Fibroblast of skin of left biceps (primary cell): Measurements from ENCODE around the gene IGFLR1.
"Not testable (repeated sequence)": the region's sequence is repeated elsewhere in the genome, so short reads cannot be mapped to it uniquely, and the experiment has no call there.

ENCODE experiments used
- DNase-seq, 2 experiments: peaks; one replicate each; pipeline ENCODE4 v3.0.0-alpha.2; 2013; ENCODE audit warnings: low read depth in 2 of 2

IGFLR1 gene

DNA sequence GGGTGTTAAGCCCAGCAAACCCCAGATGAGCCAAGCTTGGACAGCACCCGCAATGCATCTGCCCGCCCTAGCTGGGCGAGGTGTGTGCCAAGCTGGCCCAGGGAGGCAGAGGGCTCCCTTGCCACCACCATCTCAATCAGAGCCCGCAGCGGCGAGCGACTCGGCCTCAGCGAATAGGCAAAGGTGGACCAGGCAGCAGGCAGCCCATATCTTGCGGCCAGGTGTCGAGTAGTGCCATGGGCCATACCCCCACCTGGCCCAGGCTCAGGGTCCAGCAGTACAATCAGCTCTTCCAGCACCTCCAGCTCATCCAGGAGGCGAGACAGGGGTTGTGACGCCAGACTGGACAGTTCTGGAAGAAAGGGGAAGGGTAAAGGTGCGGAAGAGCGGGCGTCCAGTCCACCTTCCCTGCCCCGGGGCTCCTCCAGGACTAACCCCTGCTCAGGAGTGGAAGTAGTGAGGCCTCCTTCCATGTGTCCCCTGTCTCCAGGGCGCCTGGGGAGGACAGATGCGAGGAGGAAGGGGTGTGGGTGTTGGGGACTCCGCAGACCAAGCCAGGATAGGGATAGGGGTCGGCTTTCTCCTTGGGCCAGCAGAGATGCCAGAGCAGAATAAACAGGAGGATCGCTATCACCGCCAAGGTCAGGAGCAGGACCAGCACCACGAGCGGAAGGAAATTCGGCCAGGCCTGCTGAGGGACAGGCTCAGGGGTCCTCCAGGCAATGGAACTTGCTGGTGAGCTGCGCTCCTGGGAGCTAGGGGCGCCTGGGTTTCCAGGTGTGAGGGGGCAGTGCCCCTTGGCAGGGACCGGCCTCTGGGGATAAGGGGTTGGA is 2.8 kb downstream of the IGFLR1 start:
- no peak for DNase-seq

DNA sequence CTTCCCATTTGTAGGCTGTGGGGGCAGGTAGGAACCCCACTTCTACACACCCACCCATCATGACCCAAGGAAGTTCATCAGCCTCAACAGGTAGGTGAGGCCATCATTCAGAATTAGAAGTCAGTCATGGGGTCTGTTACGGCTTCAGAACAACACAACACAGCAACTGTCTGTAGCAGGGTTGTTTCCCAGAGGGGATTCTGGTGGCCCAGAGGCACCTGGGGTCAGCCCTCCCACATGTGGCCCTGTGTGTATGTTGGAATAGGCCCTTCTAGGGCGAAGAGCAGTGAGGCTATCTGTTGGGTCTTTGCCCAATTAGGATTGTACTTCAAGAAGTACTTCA is 3.4 kb downstream of the IGFLR1 start:
- no peak for DNase-seq

DNA sequence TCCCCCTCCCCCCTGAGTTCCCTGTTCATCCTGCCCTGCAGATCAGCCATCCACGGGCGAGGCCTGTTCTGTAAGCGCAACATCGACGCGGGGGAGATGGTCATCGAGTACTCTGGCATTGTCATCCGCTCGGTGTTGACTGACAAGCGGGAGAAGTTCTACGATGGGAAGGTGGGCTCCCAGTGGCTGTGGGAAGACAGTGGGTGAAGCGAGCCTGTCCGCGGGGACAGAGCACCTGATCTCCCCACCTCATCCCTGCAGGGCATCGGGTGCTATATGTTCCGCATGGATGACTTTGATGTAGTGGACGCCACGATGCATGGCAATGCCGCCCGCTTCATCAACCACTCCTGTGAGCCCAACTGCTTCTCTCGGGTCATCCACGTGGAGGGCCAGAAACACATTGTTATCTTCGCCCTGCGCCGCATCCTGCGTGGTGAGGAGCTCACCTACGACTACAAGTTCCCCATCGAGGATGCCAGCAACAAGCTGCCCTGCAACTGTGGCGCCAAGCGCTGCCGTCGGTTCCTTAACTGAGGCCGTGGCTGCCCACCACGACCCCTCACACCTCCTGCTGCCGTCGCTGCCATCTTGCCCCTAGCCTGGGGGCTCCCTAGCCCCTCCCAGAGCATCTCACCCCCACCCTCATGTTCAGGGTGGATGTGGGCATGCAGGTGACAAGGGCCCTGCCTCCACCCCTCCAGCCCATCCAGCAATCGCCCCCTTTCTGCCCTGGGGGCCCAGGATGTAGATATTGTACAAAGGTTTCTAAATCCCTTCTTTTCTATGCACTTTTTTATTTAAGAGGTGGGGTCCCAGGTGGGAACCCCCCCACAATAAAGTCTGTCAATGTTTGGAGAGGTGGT is 4.0 kb downstream of the IGFLR1 start:
- DNase-seq, result no peak

DNA sequence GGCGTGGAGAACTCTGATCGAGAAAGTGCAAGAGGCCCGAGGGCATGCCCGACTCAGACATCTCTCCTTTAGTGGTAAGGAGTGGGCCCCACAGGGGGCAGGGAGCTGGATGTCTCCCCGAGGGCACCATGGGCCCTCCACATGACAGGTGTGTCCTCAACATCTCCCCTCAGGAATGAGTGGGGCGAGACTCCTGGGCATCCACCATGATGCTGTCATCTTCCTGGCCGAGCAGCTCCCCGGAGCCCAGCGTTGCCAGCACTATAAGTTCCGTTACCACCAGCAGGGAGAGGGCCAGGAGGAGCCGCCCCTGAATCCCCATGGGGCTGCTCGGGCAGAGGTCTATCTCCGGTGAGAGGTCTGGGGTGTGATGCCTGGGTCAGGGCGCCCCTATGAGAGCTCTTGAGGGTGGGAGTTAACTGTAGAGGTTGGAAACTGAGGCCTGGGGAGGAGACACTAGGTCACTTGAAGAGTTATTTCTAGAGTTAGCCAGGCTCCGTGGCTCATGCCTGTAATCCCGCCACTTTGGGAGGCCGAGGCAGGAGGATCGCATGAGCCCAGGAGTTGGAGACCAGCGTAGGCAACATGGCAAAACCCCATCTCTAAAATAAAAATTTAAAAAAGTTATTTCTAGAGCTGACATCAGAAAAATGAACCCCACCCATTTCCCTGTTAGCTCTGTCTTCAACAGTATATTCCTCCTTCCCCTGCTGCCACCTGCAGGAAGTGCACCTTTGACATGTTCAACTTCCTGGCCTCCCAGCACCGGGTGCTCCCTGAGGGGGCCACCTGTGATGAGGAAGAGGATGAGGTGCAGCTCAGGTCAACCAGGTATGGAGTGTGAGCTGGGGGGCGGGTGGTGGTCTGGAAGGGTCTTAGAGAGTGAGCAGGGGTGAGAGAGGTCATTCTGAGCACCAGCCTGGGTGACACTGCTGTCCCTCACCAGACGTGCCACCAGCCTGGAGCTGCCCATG is 5.1 kb downstream of the IGFLR1 start:
- DNase-seq, result no peak

DNA sequence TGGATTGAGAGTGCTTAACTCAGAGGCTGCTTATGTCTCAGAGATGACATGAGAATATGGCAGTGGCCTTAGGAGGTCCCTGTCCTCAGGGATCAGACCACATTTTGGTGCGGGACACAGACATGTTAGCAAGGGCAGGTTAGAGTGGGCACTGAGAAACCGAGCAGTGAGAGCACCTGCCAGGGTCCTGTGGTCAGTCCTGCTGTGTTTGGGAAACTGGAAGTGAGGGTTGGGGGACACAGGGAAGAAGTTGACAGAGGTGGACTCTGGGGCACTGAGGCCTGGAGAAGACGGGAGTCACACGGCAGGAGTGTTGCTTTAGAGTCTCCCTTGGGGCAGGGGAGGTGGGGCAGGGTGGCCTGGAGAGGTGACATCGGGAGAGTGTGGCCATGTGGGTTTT is 7.4 kb downstream of the IGFLR1 start:
- no peak for DNase-seq

DNA sequence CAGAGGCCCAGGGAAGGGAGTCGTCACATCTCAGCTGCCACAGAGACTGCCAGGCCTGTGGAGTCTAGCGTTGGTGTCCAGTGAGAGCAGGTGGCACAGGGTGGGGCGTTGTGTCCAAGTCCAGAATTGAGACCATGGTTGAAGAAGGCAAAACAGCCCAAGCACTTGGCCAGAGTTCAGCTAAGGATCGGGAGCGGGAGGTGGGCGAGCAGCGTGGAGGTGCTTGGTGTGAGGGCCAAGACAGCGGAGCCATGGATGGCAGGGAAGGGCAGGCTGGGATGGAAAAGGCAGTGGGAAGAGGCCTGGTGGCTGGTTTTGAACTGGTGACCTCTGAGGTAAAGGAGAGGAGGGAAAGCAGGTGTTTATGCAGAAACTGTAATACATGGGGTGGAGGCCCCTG is 8.0 kb downstream of the IGFLR1 start:
- no peak for DNase-seq

DNA sequence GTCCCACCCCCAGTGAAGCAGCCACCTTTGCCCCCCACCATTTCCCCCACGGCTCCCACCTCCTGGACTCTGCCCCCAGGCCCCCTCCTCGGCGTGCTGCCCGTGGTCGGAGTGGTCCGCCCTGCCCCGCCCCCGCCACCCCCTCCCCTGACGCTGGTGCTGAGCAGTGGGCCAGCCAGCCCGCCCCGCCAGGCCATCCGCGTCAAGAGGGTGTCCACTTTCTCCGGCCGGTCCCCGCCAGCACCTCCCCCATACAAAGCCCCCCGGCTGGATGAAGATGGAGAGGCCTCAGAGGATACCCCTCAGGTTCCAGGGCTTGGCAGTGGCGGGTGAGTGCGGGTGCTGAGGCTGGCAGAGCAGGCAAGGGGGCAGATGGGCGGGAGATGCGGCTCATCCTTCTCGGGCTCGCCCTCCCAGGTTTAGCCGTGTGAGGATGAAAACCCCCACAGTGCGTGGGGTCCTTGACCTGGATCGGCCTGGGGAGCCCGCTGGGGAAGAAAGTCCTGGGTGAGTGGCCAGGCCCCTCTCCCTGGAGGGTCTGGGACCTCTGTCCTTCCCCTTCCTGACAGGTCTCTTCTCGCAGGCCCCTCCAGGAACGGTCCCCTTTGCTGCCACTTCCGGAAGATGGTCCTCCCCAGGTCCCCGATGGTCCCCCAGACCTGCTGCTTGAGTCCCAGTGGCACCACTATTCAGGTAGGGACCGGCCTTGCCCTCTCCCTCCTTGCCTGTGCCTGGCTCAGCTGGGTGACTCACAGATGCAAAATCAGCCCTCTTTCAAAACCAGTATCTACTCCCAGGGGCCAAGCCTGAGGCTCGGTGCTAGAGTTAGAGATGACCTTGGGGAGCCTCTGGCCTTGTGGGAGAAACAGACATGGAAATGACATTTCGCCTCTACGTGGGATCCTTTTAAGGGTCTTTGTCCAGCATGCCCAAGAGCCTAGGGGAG is 8.8 kb downstream of the IGFLR1 start:
- DNase-seq, result no peak

DNA sequence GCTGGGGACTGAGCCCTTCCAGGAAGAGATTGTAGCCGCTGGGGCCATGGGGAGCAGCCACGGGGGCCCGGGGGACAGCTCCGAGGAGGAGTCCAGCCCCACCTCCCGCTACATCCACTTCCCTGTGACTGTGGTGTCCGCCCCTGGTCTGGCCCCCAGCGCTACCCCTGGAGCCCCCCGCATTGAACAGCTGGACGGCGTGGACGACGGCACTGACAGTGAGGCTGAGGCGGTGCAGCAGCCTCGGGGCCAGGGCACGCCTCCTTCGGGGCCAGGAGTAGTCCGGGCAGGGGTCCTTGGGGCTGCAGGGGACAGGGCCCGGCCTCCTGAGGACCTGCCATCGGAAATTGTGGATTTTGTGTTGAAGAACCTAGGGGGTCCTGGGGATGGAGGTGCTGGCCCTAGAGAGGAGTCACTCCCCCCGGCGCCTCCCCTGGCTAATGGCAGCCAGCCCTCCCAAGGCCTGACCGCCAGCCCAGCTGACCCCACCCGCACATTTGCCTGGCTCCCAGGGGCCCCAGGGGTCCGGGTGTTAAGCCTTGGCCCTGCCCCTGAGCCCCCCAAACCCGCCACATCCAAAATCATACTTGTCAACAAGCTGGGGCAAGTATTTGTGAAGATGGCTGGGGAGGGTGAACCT is 9.6 kb downstream of the IGFLR1 start:
- DNase-seq, result no peak

DNA sequence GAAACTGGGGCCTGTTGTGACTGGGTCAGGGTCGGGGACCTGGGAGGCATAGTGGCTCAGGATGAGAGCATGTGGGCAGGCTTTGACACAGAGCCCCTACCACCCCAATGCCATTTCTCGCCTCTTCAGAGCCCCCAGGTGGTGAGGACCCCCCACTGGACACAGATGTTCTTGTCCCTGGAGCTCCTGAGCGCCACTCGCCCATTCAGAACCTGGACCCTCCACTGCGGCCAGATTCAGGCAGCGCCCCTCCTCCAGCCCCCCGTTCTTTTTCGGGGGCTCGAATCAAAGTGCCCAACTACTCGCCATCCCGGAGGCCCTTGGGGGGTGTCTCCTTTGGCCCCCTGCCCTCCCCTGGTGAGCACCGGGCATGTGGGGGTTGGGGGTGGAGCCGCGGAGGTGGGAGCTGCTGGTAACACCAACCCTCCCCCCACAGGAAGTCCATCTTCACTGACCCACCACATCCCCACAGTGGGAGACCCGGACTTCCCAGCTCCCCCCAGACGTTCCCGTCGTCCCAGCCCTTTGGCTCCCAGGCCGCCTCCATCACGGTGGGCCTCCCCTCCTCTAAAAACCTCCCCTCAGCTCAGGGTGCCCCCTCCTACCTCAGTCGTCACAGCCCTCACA is 10.4 kb downstream of the IGFLR1 start:
- no peak for DNase-seq

DNA sequence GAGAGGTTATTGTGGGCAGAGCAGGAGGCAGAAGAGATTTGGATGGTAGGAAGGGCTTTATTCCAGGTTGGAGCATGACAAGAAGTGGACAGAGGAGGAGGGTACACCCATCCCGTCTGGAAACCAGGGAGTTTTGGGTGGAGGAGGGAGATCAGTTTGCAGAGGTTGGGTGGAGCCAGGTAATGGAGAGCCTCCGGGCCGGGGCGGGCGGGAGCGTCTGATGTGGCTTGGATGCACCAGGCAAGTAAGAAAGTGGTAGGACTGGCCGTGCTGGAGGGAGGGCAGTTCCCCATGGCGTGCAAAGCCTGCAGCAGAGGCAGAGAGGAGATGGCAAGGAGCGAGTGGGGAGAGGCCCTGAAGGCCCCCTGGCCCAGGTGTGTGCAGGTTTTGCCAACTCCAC is 10.9 kb downstream of the IGFLR1 start:
- no peak for DNase-seq

DNA sequence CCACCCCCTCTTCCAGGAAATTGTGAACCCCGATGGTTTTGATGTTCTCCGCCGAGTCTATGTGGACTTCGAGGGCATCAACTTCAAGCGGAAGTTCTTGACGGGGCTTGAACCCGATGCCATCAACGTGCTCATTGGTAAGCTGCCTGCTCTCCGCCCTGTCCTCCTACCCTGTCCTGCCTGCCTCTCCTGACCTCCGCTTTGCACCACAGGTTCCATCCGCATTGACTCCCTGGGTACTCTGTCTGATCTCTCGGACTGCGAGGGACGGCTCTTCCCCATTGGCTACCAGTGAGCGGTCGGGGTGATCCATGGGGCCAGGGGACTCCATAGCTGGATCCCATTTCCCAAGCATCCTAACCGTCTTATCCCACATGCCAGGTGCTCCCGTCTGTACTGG is 11.9 kb downstream of the IGFLR1 start:
- no peak for DNase-seq

DNA sequence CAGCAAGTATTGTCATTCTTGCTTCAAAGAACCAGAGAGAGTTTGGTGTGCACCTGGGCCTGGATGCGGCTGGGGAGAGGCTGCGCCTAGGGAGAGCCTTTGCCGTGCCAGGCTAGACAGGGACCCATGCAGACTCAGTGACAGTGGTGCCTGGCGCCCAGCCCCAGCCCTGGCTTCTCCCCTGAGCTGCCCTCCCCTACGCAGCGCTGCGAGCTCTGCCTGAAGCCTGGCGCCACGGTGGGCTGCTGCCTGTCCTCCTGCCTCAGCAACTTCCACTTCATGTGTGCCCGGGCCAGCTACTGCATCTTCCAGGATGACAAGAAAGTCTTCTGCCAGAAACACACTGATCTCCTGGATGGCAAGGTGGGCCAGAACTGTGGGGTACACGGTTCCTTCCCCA is 12.5 kb downstream of the IGFLR1 start:
- no peak for DNase-seq

DNA sequence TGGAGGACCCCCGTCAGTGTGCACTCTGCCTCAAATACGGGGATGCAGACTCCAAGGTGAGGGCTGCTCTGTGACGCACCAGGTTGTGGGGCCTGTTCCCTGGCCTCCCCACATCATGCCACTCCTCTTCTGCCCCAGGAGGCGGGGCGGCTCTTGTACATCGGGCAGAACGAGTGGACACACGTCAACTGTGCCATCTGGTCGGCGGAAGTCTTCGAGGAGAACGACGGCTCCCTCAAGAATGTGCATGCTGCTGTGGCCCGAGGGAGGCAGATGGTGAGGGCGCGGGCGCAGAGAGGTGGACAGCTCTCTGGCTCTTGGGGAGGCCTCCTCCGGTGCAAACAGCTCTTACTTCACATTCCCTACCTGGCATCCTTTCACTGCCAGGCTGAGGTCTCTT is 13.2 kb downstream of the IGFLR1 start:
- no peak for DNase-seq

DNA sequence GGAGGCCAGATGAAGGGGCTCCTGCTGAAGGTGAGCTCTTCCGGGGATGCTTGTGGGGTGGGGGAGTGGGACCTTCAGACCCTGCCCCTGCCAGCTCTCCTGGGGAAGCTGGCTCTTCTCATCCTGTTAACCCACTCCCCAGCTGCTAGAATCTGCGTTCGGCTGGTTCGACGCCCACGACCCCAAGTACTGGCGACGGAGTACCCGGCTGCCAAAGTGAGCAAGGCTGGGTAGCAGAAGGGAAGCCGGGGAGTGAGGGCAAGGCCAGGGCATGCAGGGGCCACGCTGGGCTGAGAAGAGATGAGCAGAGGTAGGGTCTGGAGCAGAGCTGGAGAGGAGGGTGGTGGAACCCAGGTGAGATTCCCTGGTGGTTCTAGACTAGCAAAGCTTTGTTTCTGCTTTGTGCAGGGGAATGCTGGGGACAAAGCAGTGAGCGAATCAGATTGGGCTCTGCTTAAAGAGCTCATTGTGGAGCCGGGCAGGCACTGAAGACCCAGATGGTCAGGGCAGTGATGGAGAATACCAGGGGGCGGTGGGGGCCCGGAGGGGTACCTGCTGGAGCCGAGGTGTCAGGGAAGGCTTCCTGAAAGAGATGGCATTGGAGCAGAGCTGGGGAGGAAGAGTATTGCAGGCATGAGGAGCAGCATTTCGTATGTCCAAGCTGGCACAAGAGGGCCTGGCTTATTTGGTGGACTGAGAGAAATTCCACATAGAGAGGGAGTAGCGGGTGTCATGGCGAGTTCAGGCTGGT is 14.1 kb downstream of the IGFLR1 start:
- no peak for DNase-seq

DNA sequence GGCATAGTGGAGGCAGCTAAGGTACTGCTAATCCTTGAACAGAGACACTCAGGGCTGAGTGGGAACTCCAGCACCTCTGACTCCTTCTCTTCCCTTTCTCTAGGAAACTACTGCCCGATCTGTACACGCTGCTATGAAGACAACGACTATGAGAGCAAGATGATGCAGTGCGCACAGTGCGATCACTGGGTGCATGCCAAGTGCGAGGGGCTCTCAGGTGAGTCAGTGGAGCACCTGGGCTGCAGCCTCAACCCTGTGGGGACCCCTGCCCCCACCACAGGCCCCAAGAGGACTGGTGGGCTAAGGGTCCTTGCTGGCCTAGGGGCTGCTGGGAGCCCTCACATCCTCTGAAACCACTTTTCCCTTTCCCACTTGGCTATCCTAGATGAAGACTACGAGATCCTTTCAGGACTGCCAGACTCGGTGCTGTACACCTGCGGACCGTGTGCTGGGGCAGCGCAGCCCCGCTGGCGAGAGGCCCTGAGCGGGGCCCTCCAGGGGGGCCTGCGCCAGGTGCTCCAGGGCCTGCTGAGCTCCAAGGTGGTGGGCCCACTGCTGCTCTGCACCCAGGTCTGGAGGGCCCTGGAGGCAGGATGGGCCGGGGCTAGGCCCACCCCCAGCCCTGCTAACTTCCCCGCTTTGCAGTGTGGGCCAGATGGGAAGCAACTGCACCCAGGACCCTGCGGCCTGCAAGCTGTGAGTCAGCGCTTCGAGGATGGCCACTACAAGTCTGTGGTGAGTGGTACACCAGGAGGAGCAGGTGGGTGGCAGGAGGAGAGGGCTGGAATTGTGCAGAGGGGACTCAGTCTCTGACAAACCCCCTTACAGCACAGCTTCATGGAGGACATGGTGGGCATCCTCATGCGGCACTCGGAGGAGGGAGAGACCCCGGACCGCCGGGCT is 14.9 kb downstream of the IGFLR1 start:
- no peak for DNase-seq

DNA sequence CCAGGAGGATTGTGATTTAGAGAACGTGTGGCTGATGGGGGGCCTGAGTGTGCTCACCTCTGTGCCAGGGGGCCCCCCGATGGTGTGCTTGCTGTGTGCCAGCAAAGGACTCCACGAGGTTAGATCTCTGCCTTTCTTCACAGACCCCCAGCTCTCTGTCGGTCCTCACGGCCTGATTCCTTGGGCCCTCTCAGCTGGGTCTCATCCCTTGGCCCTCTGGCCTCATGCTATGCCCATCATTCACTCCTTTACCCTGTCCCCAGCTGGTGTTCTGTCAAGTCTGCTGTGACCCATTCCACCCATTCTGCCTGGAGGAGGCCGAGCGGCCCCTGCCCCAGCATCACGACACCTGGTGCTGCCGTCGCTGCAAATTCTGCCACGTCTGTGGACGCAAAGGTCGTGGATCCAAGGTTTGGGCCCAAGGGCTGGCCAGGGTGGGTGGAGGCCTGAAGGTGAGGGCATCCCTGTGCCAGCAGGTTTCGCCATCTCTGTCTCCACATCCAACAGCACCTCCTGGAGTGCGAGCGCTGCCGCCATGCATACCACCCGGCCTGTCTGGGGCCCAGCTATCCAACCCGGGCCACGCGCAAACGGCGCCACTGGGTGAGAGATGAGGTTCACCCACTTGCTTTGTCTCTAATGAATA is 16.9 kb downstream of the IGFLR1 start:
- no peak for DNase-seq

DNA sequence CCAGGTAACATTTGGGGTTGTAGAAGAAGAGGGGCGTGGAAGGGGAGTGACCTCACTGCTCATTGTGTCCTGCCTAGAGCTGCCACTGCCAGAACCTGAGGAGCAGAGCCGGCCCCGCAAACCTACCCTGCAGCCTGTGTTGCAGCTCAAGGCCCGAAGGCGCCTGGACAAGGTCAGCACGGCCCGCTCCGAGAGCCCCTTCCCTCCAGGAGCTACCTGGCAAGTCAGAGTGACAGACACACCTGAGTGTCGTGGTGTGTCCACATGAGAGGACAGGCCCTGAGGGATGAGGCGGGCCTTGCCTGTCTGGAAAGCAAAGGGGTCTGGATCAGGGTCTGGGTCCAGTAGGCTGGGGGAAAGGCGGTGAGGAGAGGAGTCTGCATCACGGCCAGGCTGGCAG is 17.7 kb downstream of the IGFLR1 start:
- no peak for DNase-seq

DNA sequence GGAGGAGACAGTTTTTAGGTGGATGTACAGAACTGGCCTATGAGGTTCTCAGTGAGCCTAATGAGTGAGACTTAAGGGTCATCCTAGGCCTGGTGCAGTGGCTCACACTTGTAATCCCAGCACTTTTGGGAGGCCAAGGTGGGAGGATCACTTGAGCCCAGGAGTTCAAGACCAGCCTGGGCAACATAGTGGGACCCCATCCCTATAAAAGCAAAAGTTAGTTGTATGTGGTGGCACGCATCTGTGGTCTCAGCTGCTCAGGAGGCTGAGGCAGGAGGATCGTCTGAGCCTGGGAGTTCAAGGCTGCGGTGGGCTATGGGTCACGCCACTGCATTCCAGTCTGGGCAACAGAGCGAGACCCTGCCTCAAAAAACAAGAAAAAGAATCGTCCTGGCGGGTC is 18.1 kb downstream of the IGFLR1 start:
- DNase-seq, result not testable (repeated sequence)
